C4-2B (cell line): ENCODE results near the gene LDHAL6B.

Experiments
- ZFX ChIP-seq: fragments of 450-650 bp; IDR thresholded peaks from 2 replicates; pipeline ENCODE4 v1.6.1; 2017
- TF ChIP-seq, protein P1 (sequence below): fragments of 450-650 bp; conservative IDR thresholded peaks from 2 replicates; pipeline ENCODE4 v1.5.1; 2017; ENCODE audit warnings: mild to moderate bottlenecking

DNA sequence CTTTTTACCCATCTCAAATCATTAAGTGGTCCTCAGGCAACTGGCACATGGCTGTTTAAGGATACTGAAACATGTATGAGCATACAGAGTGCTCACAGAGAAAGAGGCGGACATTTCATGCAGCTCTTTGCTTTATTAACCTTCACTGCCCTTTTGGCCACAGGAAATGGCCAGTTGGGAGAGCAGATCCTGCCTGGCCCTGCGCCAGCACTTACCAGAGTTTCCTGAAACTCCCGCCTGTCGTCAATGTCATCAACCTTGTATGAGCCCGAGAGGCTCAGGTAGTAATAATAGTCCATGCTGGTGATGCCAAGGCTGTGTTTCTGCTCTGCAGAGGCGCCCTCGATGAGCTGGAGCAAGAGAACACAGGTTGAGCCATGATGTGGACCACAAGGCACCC lies 17.8 kb downstream of the LDHAL6B start:
- TF ChIP-seq, protein P1, sequence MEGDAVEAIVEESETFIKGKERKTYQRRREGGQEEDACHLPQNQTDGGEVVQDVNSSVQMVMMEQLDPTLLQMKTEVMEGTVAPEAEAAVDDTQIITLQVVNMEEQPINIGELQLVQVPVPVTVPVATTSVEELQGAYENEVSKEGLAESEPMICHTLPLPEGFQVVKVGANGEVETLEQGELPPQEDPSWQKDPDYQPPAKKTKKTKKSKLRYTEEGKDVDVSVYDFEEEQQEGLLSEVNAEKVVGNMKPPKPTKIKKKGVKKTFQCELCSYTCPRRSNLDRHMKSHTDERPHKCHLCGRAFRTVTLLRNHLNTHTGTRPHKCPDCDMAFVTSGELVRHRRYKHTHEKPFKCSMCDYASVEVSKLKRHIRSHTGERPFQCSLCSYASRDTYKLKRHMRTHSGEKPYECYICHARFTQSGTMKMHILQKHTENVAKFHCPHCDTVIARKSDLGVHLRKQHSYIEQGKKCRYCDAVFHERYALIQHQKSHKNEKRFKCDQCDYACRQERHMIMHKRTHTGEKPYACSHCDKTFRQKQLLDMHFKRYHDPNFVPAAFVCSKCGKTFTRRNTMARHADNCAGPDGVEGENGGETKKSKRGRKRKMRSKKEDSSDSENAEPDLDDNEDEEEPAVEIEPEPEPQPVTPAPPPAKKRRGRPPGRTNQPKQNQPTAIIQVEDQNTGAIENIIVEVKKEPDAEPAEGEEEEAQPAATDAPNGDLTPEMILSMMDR = no peak
- no peak for TF ChIP-seq ZFX
